HepG2 (cell line): Measurements from ENCODE around the gene ACE2. TPM values are rescaled to one million over a fixed set of nuclear protein-coding genes. Genes with fewer than 3 reads are reported as not detected.

Source experiments
- ATAC-seq: fragments of 200-7000 bp; cut with Tn5 transposase; 3 replicates; pipeline ENCODE4 v1.9.1; 2020; ENCODE audit warnings: mild to moderate bottlenecking, moderate library complexity
- BruUV-seq: library from RNA; stranded (reverse); fragments of 400-500 nt; replicated peaks from 2 replicates; lab custom pipeline; 2021; lab: Mats Ljungman, UMichigan
- CTCF ChIA-PET: fragments of 300-600 bp; formaldehyde crosslinking; extraction: SDS; loops from one replicate; lab custom pipeline; 2021; ENCODE audit warnings: low total read pairs, inconsistent platforms, low intra/inter-chr PET ratio; lab: Yijun Ruan, JAX
- POLR2A ChIA-PET: fragments of 350-600 bp; sonication (Branson Sonifier 250); formaldehyde crosslinking; loops from one replicate; lab custom pipeline; 2020; ENCODE audit warnings: antibody characterized with exemption, inconsistent platforms; lab: Yijun Ruan, JAX
- DNase-seq: peaks from one replicate; pipeline ENCODE4 v3.0.0-alpha.2; 2015; ENCODE audit warnings: low spot score
- FAIRE-seq: peaks from 3 replicates; lab custom pipeline; 2011; peaks lifted over from hg19 to GRCh38; lab: Jason Lieb, UNC
- H2AFZ ChIP-seq: one replicate; pipeline ENCODE4 v1.6.1; 2011; ENCODE audit warnings: low read length, inconsistent platforms
- H3K27ac ChIP-seq: fragments of 300-600 bp; 3 replicates; pipeline ENCODE4 v1.8.0; 2011; ENCODE audit warnings: mixed run types, mild to moderate bottlenecking, mixed read lengths, low read length, inconsistent platforms; ENCODE audit not compliant: insufficient read depth; ENCODE audit errors: extremely low read length
- H3K27me3 ChIP-seq, 2 experiments: fragments of 200-600 bp in 1 of 2; 2 replicates in 1 of 2; 3 replicates in 1 of 2; pipeline versions ENCODE4 v1.6.0 to v1.8.0; 2011; ENCODE audit warnings: low read length in 2 of 2, mild to moderate bottlenecking in 2 of 2, moderate library complexity in 2 of 2, inconsistent platforms in 1 of 2; ENCODE audit not compliant: insufficient read depth in 2 of 2, control insufficient read depth in 1 of 2
- H3K36me3 ChIP-seq, 2 experiments: fragments of 200-600 bp in 1 of 2; replicated peaks in 1 of 2; 2 replicates in 1 of 2; 3 replicates in 1 of 2; pipeline versions ENCODE4 v1.5.1 to v1.8.0; 2011; ENCODE audit warnings: low read length in 2 of 2, inconsistent platforms in 1 of 2; ENCODE audit not compliant: insufficient read depth in 2 of 2, control insufficient read depth in 1 of 2
- H3K4me1 ChIP-seq: 2 replicates; pipeline ENCODE4 v1.5.1; 2012; ENCODE audit warnings: low read length, inconsistent platforms; ENCODE audit not compliant: insufficient read depth
- H3K4me2 ChIP-seq: 2 replicates; pipeline ENCODE4 v1.6.0; 2011; ENCODE audit warnings: low read depth, low read length, inconsistent platforms
- H3K4me3 ChIP-seq, 3 experiments: fragments of 200-600 bp in 1 of 3; sonication (generic), shearing (Covaris generic) in 1 of 3; replicated peaks in 1 of 3; 2 replicates each; pipeline ENCODE4 v1.5.1; 2011 to 2016; ENCODE audit warnings: low read length in 3 of 3, inconsistent platforms in 2 of 3, low read depth in 2 of 3, mild to moderate bottlenecking in 2 of 3, control low read depth in 1 of 3, mixed read lengths in 1 of 3; ENCODE audit not compliant: insufficient read depth in 1 of 3
- H3K79me2 ChIP-seq: one replicate; pipeline ENCODE4 v1.6.1; 2011; ENCODE audit warnings: low read length, inconsistent platforms; ENCODE audit not compliant: insufficient read depth
- H3K9ac ChIP-seq: 2 replicates; pipeline ENCODE4 v1.6.0; 2011; ENCODE audit warnings: mild to moderate bottlenecking, low read depth, low read length, inconsistent platforms; ENCODE audit not compliant: insufficient read depth
- H3K9me3 ChIP-seq: 2 replicates; pipeline ENCODE4 v1.5.1; 2012; ENCODE audit warnings: mild to moderate bottlenecking, low read length
- H4K20me1 ChIP-seq: 2 replicates; pipeline ENCODE4 v1.6.0; 2011; ENCODE audit warnings: inconsistent platforms, mild to moderate bottlenecking, low read length, moderate library complexity; ENCODE audit not compliant: insufficient read depth
- BRCA1 ChIP-seq: sonication (generic); formaldehyde crosslinking; IDR thresholded peaks from 2 replicates; pipeline ENCODE4 v1.4.0; 2020; ENCODE audit warnings: missing genetic modification reagents
- CREBL2 ChIP-seq: sonication (generic); formaldehyde crosslinking; IDR thresholded peaks from 2 replicates; pipeline ENCODE4 v1.8.1; 2023; ENCODE audit warnings: missing genetic modification reagents, mild to moderate bottlenecking, borderline replicate concordance
- MAFF ChIP-seq: IDR thresholded peaks from 2 replicates; pipeline ENCODE4 v1.6.1; 2011; ENCODE audit warnings: low read depth, low read length, improper control_type of control experiment
- MAFK ChIP-seq, 2 experiments: IDR thresholded peaks in 1 of 2; conservative IDR thresholded peaks in 1 of 2; 2 replicates each; pipeline ENCODE4 v1.6.1; 2011; ENCODE audit warnings: improper control_type of control experiment in 2 of 2, low read length in 2 of 2
- NR2F2 ChIP-seq: IDR thresholded peaks from 2 replicates; pipeline ENCODE4 v1.6.1; 2012; ENCODE audit warnings: low read depth, inconsistent platforms, borderline replicate concordance
- ZNF225 ChIP-seq: sonication (generic); formaldehyde crosslinking; IDR thresholded peaks from 2 replicates; pipeline ENCODE4 v1.4.0; 2020; ENCODE audit warnings: mild to moderate bottlenecking, missing genetic modification reagents
- WGBS: methylation state at CpG from one replicate; pipeline ENCODE4 v1.1.6; 2017; ENCODE audit warnings: low lambda C conversion rate; 5-methylcytosine and 5-hydroxymethylcytosine counted together
- in situ Hi-C: cut with HindIII; loops from 2 replicates; pipeline ENCODE4 v1.10.0; 2017; ENCODE audit warnings: low pct_unique_long_range_greater_than_20kb; ENCODE audit not compliant: extremely low pct_ligation_motif_present
- intact Hi-C: fragments of 100-400 bp; cut with micrococcal nuclease; formaldehyde crosslinking; loops from one replicate; pipeline ENCODE4 v1.10.0; 2022; ENCODE audit not compliant: unreplicated experiment
- polyA plus RNA-seq, 8 experiments: library from polyadenylated mRNA; depleted of rRNA in 3 of 8; stranded (reverse) in 7 of 8; unstranded in 1 of 8; fragments of >200 nt; fragmentation: Illumina TruSeq in 4 of 8; extraction: Trizol in 4 of 8; gene quantifications; 2 replicates each; pipeline versions ENCODE4 v1.2.1 to v1.2.3, GENCODE V29; 2011 to 2016; ENCODE audit warnings: low read depth in 4 of 8, missing spikeins in 1 of 8, mixed read lengths in 1 of 8; ENCODE audit not compliant: insufficient read depth in 1 of 8
- total RNA-seq, 5 experiments: library from RNA; depleted of rRNA; stranded (reverse); fragments of >200 nt; fragmentation: Illumina TruSeq; extraction: Trizol; gene quantifications; 2 replicates each; pipeline ENCODE4 v1.2.3, GENCODE V29; 2016; ENCODE audit warnings: low read depth in 1 of 5
- TF ChIP-seq, protein P1 (sequence below): IDR thresholded peaks from 2 replicates; pipeline ENCODE4 v1.6.1; 2016; ENCODE audit warnings: missing compliant biosample characterization, missing genetic modification reagents, borderline replicate concordance
- TF ChIP-seq, protein P2 (sequence below): sonication (generic); formaldehyde crosslinking; conservative IDR thresholded peaks from 2 replicates; pipeline ENCODE4 v1.4.0; 2020; ENCODE audit warnings: missing genetic modification reagents

Gene ACE2
- total and polyA plus RNA-seq, 2 of the 13 experiments (the other 11 are each of a cell fraction or from before 2014, with no cell fraction given): 0.46 to 3.1 TPM

GRCh38 chrX:15607067-15607466, 6.3 kb upstream of the ACE2 start (continued):
- TF ChIP-seq, protein P1, sequence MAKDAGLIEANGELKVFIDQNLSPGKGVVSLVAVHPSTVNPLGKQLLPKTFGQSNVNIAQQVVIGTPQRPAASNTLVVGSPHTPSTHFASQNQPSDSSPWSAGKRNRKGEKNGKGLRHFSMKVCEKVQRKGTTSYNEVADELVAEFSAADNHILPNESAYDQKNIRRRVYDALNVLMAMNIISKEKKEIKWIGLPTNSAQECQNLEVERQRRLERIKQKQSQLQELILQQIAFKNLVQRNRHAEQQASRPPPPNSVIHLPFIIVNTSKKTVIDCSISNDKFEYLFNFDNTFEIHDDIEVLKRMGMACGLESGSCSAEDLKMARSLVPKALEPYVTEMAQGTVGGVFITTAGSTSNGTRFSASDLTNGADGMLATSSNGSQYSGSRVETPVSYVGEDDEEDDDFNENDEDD (CRISPR knock-in tag): no peak
- TF ChIP-seq BRCA1 (CRISPR knock-in tag) (no peak), CREBL2 (CRISPR knock-in tag) (no peak), NR2F2 (no peak)
- TF ChIP-seq, all 625 proteins: peak for 0

DNA sequence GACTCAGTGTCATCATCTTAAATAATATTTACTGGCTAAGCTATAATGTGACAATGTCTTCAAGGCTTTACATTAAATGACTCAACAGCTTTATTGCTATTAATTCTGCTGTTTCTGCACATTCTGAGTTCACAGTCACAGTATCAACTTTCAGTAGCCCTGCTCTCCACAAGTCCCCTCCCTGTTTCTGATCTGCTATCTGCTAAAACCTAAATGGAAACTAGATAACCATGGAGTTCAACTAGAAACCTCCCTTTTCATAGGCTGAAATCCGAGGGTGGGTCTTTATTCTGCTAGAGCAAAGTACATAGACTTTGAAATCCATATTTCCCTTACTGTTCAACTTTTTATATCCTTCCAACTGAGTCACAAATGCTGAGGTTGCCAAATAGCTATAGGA, 5.4 kb upstream of the ACE2 start:
- WGBS: 0% methylated on average over 1 of the region's 1 CpG
- ChIA-PET POLR2A (no interaction called here), CTCF (no interaction called here)
- Histone ChIP-seq H3K79me2 (no peaks in the 10 kb centered on the region), H3K9me3 (no peaks in the 10 kb centered on the region), H4K20me1 (no peaks in the 10 kb centered on the region), H3K4me2 (no peak overlapping the region)
- TF ChIP-seq MAFF: peak; percentile 45; the same call in 1 of the 2 replicates
- TF ChIP-seq, protein P2, sequence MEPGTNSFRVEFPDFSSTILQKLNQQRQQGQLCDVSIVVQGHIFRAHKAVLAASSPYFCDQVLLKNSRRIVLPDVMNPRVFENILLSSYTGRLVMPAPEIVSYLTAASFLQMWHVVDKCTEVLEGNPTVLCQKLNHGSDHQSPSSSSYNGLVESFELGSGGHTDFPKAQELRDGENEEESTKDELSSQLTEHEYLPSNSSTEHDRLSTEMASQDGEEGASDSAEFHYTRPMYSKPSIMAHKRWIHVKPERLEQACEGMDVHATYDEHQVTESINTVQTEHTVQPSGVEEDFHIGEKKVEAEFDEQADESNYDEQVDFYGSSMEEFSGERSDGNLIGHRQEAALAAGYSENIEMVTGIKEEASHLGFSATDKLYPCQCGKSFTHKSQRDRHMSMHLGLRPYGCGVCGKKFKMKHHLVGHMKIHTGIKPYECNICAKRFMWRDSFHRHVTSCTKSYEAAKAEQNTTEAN (CRISPR knock-in tag): no peak
- TF ChIP-seq ZNF225 (CRISPR knock-in tag): no peak
- TF ChIP-seq MAFK (conservative IDR thresholded peaks at IDR 0.05 in 1 of 2, IDR thresholded peaks at IDR 0.05 in 1 of 2; ENCODE audit: low read length in 2 of 2): peak in 1 of 2 experiments; percentile 64; a peak in 2 of 4 replicates
- TF ChIP-seq, all 625 proteins: peak for 2
- DNase-seq: no peak
- H3K27me3 ChIP-seq: no peaks in the 10 kb centered on the region
- peaks cover 52% of the 10 kb centered on the region for H3K4me1 ChIP-seq
- H3K27ac ChIP-seq: no peak overlapping the region
- H3K36me3 ChIP-seq: no peaks in the 10 kb centered on the region
- BruUV-seq: no TSS peak
- no peak overlapping the region for H3K9ac ChIP-seq
- in situ Hi-C loops: no loop called here
- intact Hi-C loops: no loop called here
- H3K4me3 ChIP-seq: no peak overlapping the region
- FAIRE-seq: no peak
- no peak overlapping the region for H2AFZ ChIP-seq
- no peak for ATAC-seq
